OCI-LY7 (cell line): Measurements from ENCODE around the gene INSC. TPM values are rescaled to one million over a fixed set of nuclear protein-coding genes. Genes with fewer than 3 reads are reported as not detected.

Experiments used
- BruUV-seq: library from RNA; stranded (reverse); fragments of 400-500 nt; replicated peaks from 2 replicates; lab custom pipeline; 2021; lab: Mats Ljungman, UMichigan
- CTCF ChIA-PET: fragments of 300-600 bp; sonication (Branson Sonifier 250); formaldehyde crosslinking; loops from one replicate; lab custom pipeline; 2022; ENCODE audit warnings: antibody characterized with exemption; ENCODE audit not compliant: unreplicated experiment; lab: Charles Lee
- POLR2A ChIA-PET: fragments of 300-600 bp; sonication (Branson Sonifier 250); formaldehyde crosslinking; loops from one replicate; lab custom pipeline; 2022; ENCODE audit warnings: antibody characterized with exemption; lab: Charles Lee
- DNase-seq: peaks from one replicate; pipeline ENCODE4 v3.0.0-alpha.2; 2015; ENCODE audit warnings: low spot score
- H2AFZ ChIP-seq: fragments of 200-600 bp; sonication (generic), shearing (Covaris generic); 2 replicates; pipeline ENCODE4 v1.6.1; 2014; ENCODE audit warnings: mild to moderate bottlenecking, antibody characterized with exemption, low read length, moderate library complexity
- H3K27ac ChIP-seq: fragments of 200-600 bp; sonication (generic); 2 replicates; pipeline ENCODE4 v1.5.1; 2014; ENCODE audit warnings: mixed run types, low read depth, mild to moderate bottlenecking, moderate library complexity, low read length, inconsistent platforms; ENCODE audit not compliant: poor library complexity, severe bottlenecking
- H3K36me3 ChIP-seq: fragments of 200-600 bp; sonication (generic); 2 replicates; pipeline ENCODE4 v1.6.1; 2014; ENCODE audit warnings: mild to moderate bottlenecking, antibody characterized with exemption, low read length, moderate library complexity, mixed read lengths; ENCODE audit not compliant: insufficient read depth
- H3K4me1 ChIP-seq: fragments of 200-600 bp; sonication (generic); 2 replicates; pipeline ENCODE4 v1.5.1; 2014; ENCODE audit warnings: mild to moderate bottlenecking, low read length; ENCODE audit not compliant: insufficient read depth, poor library complexity, severe bottlenecking
- H3K4me2 ChIP-seq: fragments of 200-600 bp; sonication (generic); 2 replicates; pipeline ENCODE4 v1.6.1; 2014; ENCODE audit warnings: mild to moderate bottlenecking, low read length
- H3K4me3 ChIP-seq: fragments of 200-600 bp; sonication (generic); 2 replicates; pipeline ENCODE4 v1.5.1; 2014; ENCODE audit warnings: mild to moderate bottlenecking, low read depth, low read length; ENCODE audit not compliant: poor library complexity, severe bottlenecking
- H3K79me2 ChIP-seq: fragments of 200-600 bp; sonication (generic); 2 replicates; pipeline ENCODE4 v1.6.1; 2016; ENCODE audit warnings: low read depth, mild to moderate bottlenecking, low read length, moderate library complexity, mixed read lengths; ENCODE audit not compliant: insufficient read depth
- H3K9me2 ChIP-seq: fragments of 200-600 bp; sonication (generic); 2 replicates; pipeline ENCODE4 v1.6.1; 2016; ENCODE audit warnings: mild to moderate bottlenecking, low read length, mixed read lengths; ENCODE audit not compliant: insufficient read depth
- H3K9me3 ChIP-seq: fragments of 200-600 bp; sonication (generic); 2 replicates; pipeline ENCODE4 v1.6.1; 2014; ENCODE audit warnings: mild to moderate bottlenecking, mixed run types, low read length, mixed read lengths
- H4K20me1 ChIP-seq: fragments of 200-600 bp; sonication (generic); 2 replicates; pipeline ENCODE4 v1.6.1; 2014; ENCODE audit warnings: mild to moderate bottlenecking, antibody characterized with exemption, low read length, moderate library complexity, mixed read lengths; ENCODE audit not compliant: insufficient read depth
- CTCF ChIP-seq: fragments of 200-600 bp; sonication (generic); conservative IDR thresholded peaks from 2 replicates; pipeline ENCODE4 v1.5.1; 2014; ENCODE audit warnings: mild to moderate bottlenecking, antibody characterized with exemption, low read length, moderate library complexity, mixed read lengths
- EZH2phosphoT487 ChIP-seq: fragments of 200-600 bp; sonication (generic); IDR thresholded peaks from 2 replicates; pipeline ENCODE4 v1.6.1; 2018; ENCODE audit warnings: low read depth, borderline replicate concordance, mild to moderate bottlenecking, mixed run types, antibody characterized with exemption, low read length, moderate library complexity, mixed read lengths
- intact Hi-C: fragments of 100-400 bp; cut with micrococcal nuclease; formaldehyde crosslinking; loops from one replicate; pipeline ENCODE4 v1.10.0; 2022; ENCODE audit not compliant: unreplicated experiment
- total RNA-seq, 2 experiments: library from RNA; depleted of rRNA in 1 of 2; stranded (reverse); fragments of >200 nt in 1 of 2; shearing (Covaris generic) in 1 of 2; gene quantifications; 2 replicates each; pipeline ENCODE4 v1.2.3, GENCODE V29; 2014 to 2022

The INSC gene
- total RNA-seq, 2 experiments from 2014 or later: not detected

- Histone ChIP-seq H3K9me2 (no peaks in the 10 kb centered on the region), H3K4me1 (no peaks in the 10 kb centered on the region), H3K27ac (no peak overlapping the region), H2AFZ (no peak overlapping the region), H3K9me3 (no peaks in the 10 kb centered on the region), H3K4me2 (no peak overlapping the region), H3K36me3 (no peaks in the 10 kb centered on the region), H4K20me1 (no peaks in the 10 kb centered on the region), H3K4me3 (no peak overlapping the region), H3K79me2 (no peaks in the 10 kb centered on the region)
- ChIA-PET POLR2A (no interaction called here), CTCF (no interaction called here)
- intact Hi-C loops: no loop called here
- no peak for DNase-seq
- BruUV-seq: no TSS peak
- TF ChIP-seq EZH2phosphoT487: no peak
- TF ChIP-seq CTCF: no peak
Measured at GRCh38 chr11:15233371-15234165, 118.8 kb downstream of the INSC start.

DNA sequence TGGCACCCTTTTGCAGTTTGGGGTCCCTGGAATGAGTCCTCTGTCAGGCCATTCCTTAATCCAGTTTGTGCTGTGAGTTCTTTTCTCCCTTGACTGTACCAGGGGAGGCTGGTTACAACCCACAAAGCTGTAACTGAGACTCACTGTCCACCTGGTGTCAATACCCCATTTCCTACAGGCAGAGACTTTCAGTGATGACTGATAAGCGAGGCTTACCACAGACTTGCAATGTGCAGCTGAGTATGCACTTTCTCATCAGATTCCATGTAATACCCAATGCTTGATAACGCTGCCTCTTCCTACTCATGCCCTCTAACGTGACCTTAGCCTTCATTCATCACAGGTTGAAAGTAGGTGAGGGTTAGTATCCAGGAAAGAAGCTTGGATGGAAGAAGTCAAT, 120.1 kb downstream of the INSC start:
- Histone ChIP-seq H3K9me2 (no peaks in the 10 kb centered on the region), H3K9me3 (no peaks in the 10 kb centered on the region), H3K4me3 (no peak overlapping the region), H3K79me2 (no peaks in the 10 kb centered on the region), H2AFZ (no peak overlapping the region), H3K4me1 (no peaks in the 10 kb centered on the region), H3K36me3 (no peaks in the 10 kb centered on the region), H3K27ac (no peak overlapping the region), H4K20me1 (no peaks in the 10 kb centered on the region), H3K4me2 (no peak overlapping the region)
- ChIA-PET POLR2A (no interaction called here), CTCF (no interaction called here)
- TF ChIP-seq CTCF (no peak), EZH2phosphoT487 (no peak)
- no TSS peak for BruUV-seq
- intact Hi-C loops: no loop called here
- no peak for DNase-seq

GRCh38 chr11:15236559-15236958, 121.8 kb downstream of the INSC start:
- no peak for DNase-seq
- H3K36me3 ChIP-seq: no peaks in the 10 kb centered on the region
- intact Hi-C loops: no loop called here
- no peak overlapping the region for H3K27ac ChIP-seq
- ChIA-PET POLR2A (no interaction called here), CTCF (no interaction called here)
- no peaks in the 10 kb centered on the region for H3K79me2 ChIP-seq
- no peak overlapping the region for H2AFZ ChIP-seq
- H4K20me1 ChIP-seq: no peaks in the 10 kb centered on the region
- H3K4me3 ChIP-seq: no peak overlapping the region
- H3K9me2 ChIP-seq: no peaks in the 10 kb centered on the region
- H3K4me1 ChIP-seq: no peaks in the 10 kb centered on the region
- TF ChIP-seq EZH2phosphoT487: no peak
- TF ChIP-seq CTCF: no peak
- H3K9me3 ChIP-seq: no peaks in the 10 kb centered on the region
- BruUV-seq: no TSS peak
- H3K4me2 ChIP-seq: no peak overlapping the region
